Astrocyte (in vitro differentiated cells and primary cell): Measurements from ENCODE around the gene PCDHA3. TPM values are rescaled to one million over a fixed set of nuclear protein-coding genes. Genes with fewer than 3 reads are reported as not detected.
"Not testable (repeated sequence)": the region's sequence is repeated elsewhere in the genome, so short reads cannot be mapped to it uniquely, and the experiment has no call there.

ENCODE experiments used
- DNase-seq: peaks from one replicate; pipeline ENCODE4 v3.0.0-alpha.2; 2010; ENCODE audit warnings: low read depth
- FAIRE-seq: peaks from 2 replicates; lab custom pipeline; 2011; peaks lifted over from hg19 to GRCh38; lab: Jason Lieb, UNC
- H2AFZ ChIP-seq: 2 replicates; pipeline ENCODE4 v1.6.0; 2012; ENCODE audit warnings: low read depth, low read length, inconsistent platforms
- H3K27ac ChIP-seq: 2 replicates; pipeline ENCODE4 v1.5.1; 2011; ENCODE audit warnings: low read depth, low read length, inconsistent platforms
- H3K27me3 ChIP-seq: 2 replicates; pipeline ENCODE4 v1.6.0; 2011; ENCODE audit warnings: low read length, inconsistent platforms; ENCODE audit not compliant: insufficient read depth
- H3K36me3 ChIP-seq: 2 replicates; pipeline ENCODE4 v1.5.1; 2011; ENCODE audit warnings: low read length, inconsistent platforms; ENCODE audit not compliant: insufficient read depth
- H3K4me1 ChIP-seq: 2 replicates; pipeline ENCODE4 v1.5.1; 2011; ENCODE audit warnings: low read length, inconsistent platforms; ENCODE audit not compliant: insufficient read depth
- H3K4me2 ChIP-seq: 2 replicates; pipeline ENCODE4 v1.6.0; 2012; ENCODE audit warnings: low read length, inconsistent platforms
- H3K4me3 ChIP-seq: 2 replicates; pipeline ENCODE4 v1.5.1; 2011; ENCODE audit warnings: low read depth, mild to moderate bottlenecking, low read length, inconsistent platforms; ENCODE audit not compliant: insufficient read depth
- H3K79me2 ChIP-seq: 2 replicates; pipeline ENCODE4 v1.6.0; 2012; ENCODE audit warnings: mild to moderate bottlenecking, low read length, inconsistent platforms; ENCODE audit not compliant: insufficient read depth
- H3K9ac ChIP-seq: 2 replicates; pipeline ENCODE4 v1.6.0; 2012; ENCODE audit warnings: mild to moderate bottlenecking, low read length, inconsistent platforms
- H3K9me3 ChIP-seq: 2 replicates; pipeline ENCODE4 v1.5.1; 2012; ENCODE audit warnings: low read depth, mild to moderate bottlenecking, low read length, inconsistent platforms; ENCODE audit not compliant: insufficient read depth
- H4K20me1 ChIP-seq: 2 replicates; pipeline ENCODE4 v1.6.0; 2012; ENCODE audit warnings: low read length, inconsistent platforms; ENCODE audit not compliant: insufficient read depth
- H3K27ac Mint-ChIP-seq: one replicate; pipeline ENCODE4 v1.8.0; 2021; ENCODE audit warnings: mild to moderate bottlenecking, mixed read lengths; ENCODE audit not compliant: unreplicated experiment
- H3K27me3 Mint-ChIP-seq: one replicate; pipeline ENCODE4 v1.8.0; 2021; ENCODE audit warnings: low read depth, mixed read lengths; ENCODE audit not compliant: unreplicated experiment
- H3K36me3 Mint-ChIP-seq: one replicate; pipeline ENCODE4 v1.8.0; 2021; ENCODE audit warnings: low read depth, mixed read lengths; ENCODE audit not compliant: unreplicated experiment
- H3K4me1 Mint-ChIP-seq: one replicate; pipeline ENCODE4 v1.8.0; 2021; ENCODE audit warnings: low read depth, mixed read lengths; ENCODE audit not compliant: unreplicated experiment
- H3K4me3 Mint-ChIP-seq: one replicate; pipeline ENCODE4 v1.8.0; 2021; ENCODE audit warnings: mild to moderate bottlenecking, moderate library complexity, mixed read lengths; ENCODE audit not compliant: unreplicated experiment
- H3K9me3 Mint-ChIP-seq: one replicate; pipeline ENCODE4 v1.8.0; 2021; ENCODE audit warnings: mild to moderate bottlenecking, mixed read lengths; ENCODE audit not compliant: unreplicated experiment
- EZH2 ChIP-seq: IDR thresholded peaks from 2 replicates; pipeline ENCODE4 v1.6.1; 2012; ENCODE audit warnings: mild to moderate bottlenecking, low read length, inconsistent platforms; ENCODE audit not compliant: insufficient read depth
- total RNA-seq: library from RNA; stranded (reverse); gene quantifications from 2 replicates; pipeline ENCODE4 v1.2.1, GENCODE V29; 2021
- TF ChIP-seq, protein P1 (sequence below): IDR thresholded peaks from 2 replicates; pipeline ENCODE4 v1.5.1; 2011; ENCODE audit warnings: low read depth, mild to moderate bottlenecking, inconsistent platforms, low read length, moderate library complexity; ENCODE audit not compliant: insufficient read depth

The PCDHA3 gene
- total RNA-seq, 1 donor from 2014 or later, result 1.1 TPM

DNA sequence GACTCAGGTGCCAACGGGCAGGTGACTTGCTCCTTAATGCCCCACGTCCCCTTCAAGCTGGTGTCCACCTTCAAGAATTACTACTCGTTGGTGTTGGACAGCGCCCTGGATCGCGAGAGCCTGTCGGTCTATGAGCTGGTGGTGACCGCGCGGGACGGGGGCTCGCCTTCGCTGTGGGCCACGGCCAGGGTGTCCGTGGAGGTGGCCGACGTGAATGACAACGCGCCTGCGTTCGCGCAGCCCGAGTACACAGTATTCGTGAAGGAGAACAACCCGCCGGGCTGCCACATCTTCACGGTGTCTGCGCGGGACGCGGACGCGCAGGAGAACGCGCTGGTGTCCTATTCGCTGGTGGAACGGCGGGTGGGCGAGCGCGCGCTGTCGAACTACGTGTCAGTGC, 13.4 kb upstream of the PCDHA3 start:
- H3K36me3 ChIP-seq, H3K4me1 ChIP-seq, DNase-seq, H3K4me3 ChIP-seq, H3K36me3 Mint-ChIP-seq, H3K27me3 Mint-ChIP-seq, H3K4me1 Mint-ChIP-seq, H2AFZ ChIP-seq, H4K20me1 ChIP-seq, H3K27ac Mint-ChIP-seq, H3K4me3 Mint-ChIP-seq, H3K79me2 ChIP-seq, H3K27me3 ChIP-seq, H3K27ac ChIP-seq, H3K9ac ChIP-seq, FAIRE-seq, H3K4me2 ChIP-seq: not testable (repeated sequence)
- H3K9me3 Mint-ChIP-seq, result peaks cover 28% of the 10 kb centered on the region
- H3K9me3 ChIP-seq, result peaks cover 14% of the 10 kb centered on the region

DNA sequence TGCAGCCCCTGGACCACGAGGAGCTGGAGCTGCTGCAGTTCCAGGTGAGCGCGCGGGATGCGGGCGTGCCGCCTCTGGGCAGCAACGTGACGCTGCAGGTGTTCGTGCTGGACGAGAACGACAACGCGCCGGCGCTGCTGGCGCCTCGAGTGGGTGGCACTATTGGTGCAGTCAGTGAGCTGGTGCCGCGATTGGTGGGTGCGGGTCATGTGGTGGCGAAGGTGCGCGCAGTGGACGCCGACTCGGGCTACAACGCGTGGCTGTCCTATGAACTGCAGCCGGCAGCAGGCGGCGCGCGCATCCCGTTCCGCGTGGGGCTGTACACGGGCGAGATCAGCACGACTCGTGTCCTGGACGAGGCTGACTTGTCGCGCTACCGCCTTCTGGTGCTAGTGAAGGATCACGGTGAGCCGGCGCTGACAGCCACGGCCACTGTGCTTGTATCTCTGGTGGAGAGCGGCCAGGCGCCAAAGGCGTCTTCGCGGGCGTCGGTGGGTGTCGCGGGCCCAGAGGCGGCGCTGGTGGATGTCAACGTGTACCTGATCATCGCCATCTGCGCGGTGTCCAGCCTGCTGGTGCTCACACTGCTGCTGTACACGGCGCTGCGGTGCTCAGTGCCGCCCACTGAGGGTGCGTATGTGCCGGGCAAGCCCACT, 12.9 kb upstream of the PCDHA3 start:
- H3K4me3 ChIP-seq, H3K4me3 Mint-ChIP-seq, H3K79me2 ChIP-seq, H3K9ac ChIP-seq, H4K20me1 ChIP-seq, H3K36me3 Mint-ChIP-seq, H3K27ac Mint-ChIP-seq, H3K27me3 Mint-ChIP-seq, H3K27ac ChIP-seq, H3K4me1 ChIP-seq, DNase-seq, H3K4me1 Mint-ChIP-seq, H2AFZ ChIP-seq, H3K4me2 ChIP-seq, FAIRE-seq, H3K36me3 ChIP-seq, H3K27me3 ChIP-seq: not testable (repeated sequence)
- H3K9me3 Mint-ChIP-seq, result peaks cover 22% of the 10 kb centered on the region
- peaks cover 14% of the 10 kb centered on the region for H3K9me3 ChIP-seq

DNA sequence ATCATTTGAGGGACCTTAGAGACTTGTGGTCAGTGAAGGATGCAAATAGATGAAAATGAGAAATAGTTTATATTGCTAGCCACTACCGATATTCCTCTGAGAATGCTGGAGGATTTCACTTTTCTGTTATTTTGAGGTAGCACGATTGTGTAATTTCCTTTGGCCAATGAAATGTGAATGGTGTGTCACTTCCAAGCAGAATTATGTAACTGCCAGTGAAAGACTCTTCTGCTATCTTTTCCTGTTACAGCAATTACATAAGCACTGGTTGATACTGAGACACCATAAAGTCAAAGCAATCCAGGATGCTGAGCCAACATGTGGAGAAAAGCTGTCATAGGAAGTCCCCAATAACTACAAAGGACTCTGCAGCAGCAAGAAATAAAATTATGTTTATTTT, 9.8 kb upstream of the PCDHA3 start:
- Histone ChIP-seq H3K79me2 (no peaks in the 10 kb centered on the region), H3K4me1 (no peaks in the 10 kb centered on the region), H4K20me1 (no peaks in the 10 kb centered on the region), H3K9ac (no peak overlapping the region), H3K4me3 (no peak overlapping the region), H3K36me3 (no peaks in the 10 kb centered on the region), H3K27ac (no peak overlapping the region), H3K9me3 (peaks cover 17% of the 10 kb centered on the region), H3K4me2 (no peak overlapping the region), H3K27me3 (no peaks in the 10 kb centered on the region), H2AFZ (no peak overlapping the region)
- Mint-ChIP-seq H3K27ac (no peak overlapping the region), H3K4me3 (no peak overlapping the region), H3K36me3 (peaks cover 9% of the 10 kb centered on the region), H3K27me3 (no peaks in the 10 kb centered on the region), H3K4me1 (no peaks in the 10 kb centered on the region), H3K9me3 (peaks cover 23% of the 10 kb centered on the region)
- FAIRE-seq, result no peak
- TF ChIP-seq EZH2, result no peak
- TF ChIP-seq, protein P1, sequence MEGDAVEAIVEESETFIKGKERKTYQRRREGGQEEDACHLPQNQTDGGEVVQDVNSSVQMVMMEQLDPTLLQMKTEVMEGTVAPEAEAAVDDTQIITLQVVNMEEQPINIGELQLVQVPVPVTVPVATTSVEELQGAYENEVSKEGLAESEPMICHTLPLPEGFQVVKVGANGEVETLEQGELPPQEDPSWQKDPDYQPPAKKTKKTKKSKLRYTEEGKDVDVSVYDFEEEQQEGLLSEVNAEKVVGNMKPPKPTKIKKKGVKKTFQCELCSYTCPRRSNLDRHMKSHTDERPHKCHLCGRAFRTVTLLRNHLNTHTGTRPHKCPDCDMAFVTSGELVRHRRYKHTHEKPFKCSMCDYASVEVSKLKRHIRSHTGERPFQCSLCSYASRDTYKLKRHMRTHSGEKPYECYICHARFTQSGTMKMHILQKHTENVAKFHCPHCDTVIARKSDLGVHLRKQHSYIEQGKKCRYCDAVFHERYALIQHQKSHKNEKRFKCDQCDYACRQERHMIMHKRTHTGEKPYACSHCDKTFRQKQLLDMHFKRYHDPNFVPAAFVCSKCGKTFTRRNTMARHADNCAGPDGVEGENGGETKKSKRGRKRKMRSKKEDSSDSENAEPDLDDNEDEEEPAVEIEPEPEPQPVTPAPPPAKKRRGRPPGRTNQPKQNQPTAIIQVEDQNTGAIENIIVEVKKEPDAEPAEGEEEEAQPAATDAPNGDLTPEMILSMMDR, result no peak
- no peak for DNase-seq
